Right ventricle myocardium superior (tissue), 1 donor: ENCODE results near the gene KCNJ4. TPM values are rescaled to one million over a fixed set of nuclear protein-coding genes. Genes with fewer than 3 reads are reported as not detected.
"Not testable (repeated sequence)": the region's sequence is repeated elsewhere in the genome, so short reads cannot be mapped to it uniquely, and the experiment has no call there.

Experiments used
- ATAC-seq: fragments of 200-7000 bp; cut with Tn5 transposase; one replicate; pipeline ENCODE4 v1.9.1; 2020; ENCODE audit warnings: mild to moderate bottlenecking; ENCODE audit not compliant: poor library complexity
- DNase-seq: peaks from one replicate; pipeline ENCODE4 v3.0.0-alpha.2; 2020
- intact Hi-C: fragments of 100-400 bp; cut with DNase I; formaldehyde crosslinking; loops from one replicate; pipeline ENCODE4 v1.11.2; 2022
- total RNA-seq: library from RNA; stranded (reverse); fragmentation: NEBNext Ultra II Directional; extraction: Animal tissue kit (Norgen Biotek cat#: 25700); gene quantifications from one replicate; pipeline ENCODE4 v1.2.1, GENCODE V29; 2021
- donor health status: DM: no; HTN: yes; CAD: no; lungs with severe emphysema.

KCNJ4 gene
- total RNA-seq, 1 donor from 2014 or later, result 16.6 TPM

DNA sequence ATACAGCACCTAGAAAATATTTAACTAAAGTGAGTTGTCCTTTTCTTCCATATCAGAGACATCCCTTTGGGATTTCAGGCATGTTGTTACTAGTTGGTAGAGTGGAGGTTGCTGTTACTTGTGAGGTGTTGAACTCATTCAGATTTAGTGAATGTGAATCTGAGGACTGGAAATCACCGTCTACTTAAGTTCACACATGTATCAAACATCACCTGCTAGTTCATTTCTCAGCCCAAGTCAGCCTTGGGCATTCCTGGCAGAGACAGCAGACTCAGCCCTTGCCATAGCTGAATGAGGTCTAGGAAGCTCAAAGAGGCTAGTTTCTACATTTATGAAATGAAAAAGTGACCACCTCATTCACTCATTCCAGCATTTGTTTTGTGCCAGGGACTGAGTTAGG lies 22.6 kb upstream of the KCNJ4 start:
- DNase-seq (no peak), ATAC-seq (no peak)
- intact Hi-C loops, result no loop called here

DNA sequence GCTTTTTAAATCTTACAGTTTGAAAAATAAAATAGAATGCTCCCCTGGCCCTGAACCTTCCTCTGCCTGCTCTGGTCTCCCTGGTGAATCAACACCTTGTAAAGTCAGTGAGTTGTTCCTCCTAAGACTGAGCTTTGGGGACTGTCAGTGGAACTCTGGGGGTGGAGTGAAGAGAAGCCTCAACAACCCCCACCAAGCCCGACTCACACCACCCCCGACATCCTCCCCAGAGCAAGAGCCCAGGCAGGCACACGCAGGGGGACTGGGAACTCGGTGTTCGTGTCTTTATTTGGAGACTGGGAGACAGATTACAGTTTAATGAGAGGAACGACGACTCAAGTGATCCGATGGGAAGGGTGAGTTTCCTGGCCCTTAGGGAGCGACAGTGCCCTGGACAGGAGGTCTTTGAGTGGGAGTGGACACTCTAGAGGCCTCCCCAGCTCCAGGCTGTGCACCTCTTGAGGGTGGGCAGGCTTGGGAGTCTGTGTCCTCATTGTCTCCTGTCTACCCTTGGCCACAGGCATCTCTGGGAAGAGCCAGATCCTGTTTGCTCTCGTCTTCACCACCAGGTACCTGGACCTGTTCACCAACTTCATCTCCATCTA lies 19.1 kb upstream of the KCNJ4 start:
- DNase-seq (no peak), ATAC-seq (no peak)
- intact Hi-C loops, result no loop called here

DNA sequence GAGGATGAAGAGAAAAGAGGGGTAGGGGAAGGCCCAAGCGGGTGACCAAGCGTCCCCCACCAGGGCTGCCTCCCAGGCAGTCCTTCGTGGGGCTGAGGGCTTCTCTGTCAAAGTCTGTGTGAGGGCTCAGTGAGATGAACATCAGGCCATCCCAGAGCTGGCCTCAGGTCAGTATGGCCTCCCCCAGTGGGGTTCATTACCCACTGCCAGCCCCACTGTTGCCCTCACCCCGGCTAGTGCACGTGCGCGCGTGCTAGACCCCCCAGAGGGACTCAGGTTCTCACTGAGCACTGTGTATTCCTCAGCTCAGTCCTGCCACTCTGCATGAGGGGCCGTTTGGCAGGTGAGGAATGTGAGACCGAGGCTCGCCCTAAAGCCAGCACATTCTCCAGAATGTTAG lies 16.2 kb upstream of the KCNJ4 start:
- intact Hi-C loops, result no loop called here
- no peak for DNase-seq
- ATAC-seq, result no peak

DNA sequence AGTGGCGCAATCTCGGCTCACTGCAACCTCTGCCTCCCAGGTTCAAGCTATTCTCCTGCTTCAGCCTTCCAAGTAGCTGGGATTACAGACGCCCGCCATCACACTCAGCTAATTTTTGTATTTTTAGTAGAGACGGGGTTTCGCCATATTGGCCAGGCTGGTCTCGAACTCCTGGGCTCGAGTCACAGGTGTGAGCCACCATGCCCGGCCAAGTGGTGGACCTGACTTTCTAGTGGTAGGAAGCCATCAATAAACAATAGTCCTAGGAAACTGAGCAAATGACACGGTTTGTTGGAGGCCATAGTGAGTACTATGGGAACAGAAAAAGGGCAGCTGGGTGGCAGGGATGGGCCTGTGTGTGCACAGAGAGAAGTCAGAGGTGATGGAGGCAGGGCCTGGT lies 15.2 kb upstream of the KCNJ4 start:
- ATAC-seq, intact Hi-C loops, DNase-seq: not testable (repeated sequence)

DNA sequence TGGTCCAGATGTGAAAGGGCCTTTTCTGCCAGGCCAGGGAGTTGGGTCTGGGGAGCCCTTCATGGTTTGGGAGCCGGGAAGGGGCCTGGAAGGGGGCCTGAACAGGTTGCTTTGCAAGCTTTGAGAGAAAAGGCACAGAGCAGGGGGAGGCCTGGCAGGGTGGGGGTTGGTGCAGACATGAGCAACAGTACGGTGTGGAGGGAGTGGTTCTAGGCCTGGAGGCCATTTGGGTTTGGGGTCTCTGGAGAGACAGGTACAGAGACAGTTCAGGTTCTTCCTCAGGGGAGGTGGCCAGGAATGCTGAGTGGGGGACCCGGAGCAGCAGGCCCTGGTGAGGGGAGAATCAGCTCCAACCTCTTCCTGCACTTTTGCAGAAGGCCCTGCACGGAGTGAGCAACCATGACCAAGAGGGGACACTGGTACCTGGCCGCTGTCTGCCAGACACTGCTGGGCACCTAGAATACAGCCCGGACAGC lies 14.3 kb upstream of the KCNJ4 start:
- DNase-seq (no peak), ATAC-seq (no peak)
- intact Hi-C loops, result no loop called here

DNA sequence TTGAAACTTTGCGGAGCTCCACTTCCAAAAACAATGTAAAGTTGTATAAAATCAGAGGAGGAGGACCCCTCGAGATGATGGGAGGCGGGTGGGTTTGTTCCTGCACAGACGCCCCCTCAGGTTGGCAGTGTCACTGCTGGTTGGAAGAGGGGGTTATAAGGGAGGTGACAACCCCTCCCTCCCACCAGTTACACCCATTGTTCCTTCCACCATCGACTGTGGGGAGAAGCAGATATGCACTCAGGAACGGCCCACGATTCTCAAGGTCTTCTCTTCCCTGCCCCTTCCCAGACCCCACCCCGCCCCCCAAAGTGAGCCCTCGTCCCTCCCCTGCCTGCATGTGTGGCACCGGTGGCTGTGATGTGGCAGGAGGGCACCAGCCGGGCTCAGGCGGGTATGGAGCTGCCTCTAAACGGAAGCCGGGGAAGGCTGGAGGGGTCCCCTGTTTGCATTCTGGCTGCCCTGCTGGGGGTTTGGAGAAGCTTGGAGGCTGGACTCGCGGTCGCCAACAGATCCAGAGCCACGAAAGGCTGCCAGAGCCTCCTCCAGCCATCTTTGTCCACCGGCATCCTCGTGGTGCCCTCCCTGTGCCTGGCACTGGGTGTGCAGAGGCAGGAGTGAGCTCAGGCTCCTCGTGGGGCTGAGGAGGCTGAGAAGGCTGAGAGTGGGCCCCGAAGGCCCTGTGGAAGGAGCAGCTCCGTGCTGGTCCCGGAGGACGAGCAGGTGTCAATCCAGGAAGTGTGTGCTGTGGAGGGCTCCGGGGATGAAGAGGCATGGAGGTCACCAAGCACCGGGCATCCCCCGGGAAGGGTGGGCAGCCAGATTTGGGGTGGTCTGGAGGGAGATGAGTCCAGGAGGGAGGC lies 13.7 kb upstream of the KCNJ4 start:
- intact Hi-C loops, result no loop called here
- DNase-seq (peak; percentile 42), ATAC-seq (no peak)

DNA sequence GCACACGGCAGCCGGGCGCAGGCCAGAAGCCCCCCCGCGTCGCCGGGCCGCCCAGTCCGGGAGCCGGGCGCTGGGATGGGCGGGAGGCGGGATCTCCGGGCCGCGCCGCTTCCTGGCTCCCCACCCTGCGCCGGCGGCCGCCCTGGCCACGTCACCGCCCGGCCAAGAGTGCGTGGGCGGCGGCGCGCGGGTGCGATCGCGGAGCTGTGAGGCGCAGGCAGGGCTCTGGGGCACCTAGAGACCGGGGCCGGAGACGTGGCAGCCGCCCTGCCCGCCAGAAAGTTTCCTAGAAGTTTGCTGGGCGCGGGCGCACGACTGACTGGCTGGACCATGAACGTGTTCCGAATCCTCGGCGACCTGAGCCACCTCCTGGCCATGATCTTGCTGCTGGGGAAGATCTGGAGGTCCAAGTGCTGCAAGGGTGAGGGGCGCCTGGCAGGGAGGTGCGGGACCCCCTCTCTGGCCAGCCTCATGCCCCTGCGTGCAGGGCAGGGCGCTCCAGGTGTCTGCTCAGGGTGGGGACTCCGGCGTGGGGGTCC lies 13.0 kb upstream of the KCNJ4 start, which contains the start of gene KDELR3:
Gene KDELR3, plus strand, starts transcription at position 193 of the 539 bp plus-strand sequence. Its CDS starts 138 bp downstream, at position 331.
- peak; percentile 88 for ATAC-seq
- peak; percentile 82 for DNase-seq
- intact Hi-C loops, result no loop called here

DNA sequence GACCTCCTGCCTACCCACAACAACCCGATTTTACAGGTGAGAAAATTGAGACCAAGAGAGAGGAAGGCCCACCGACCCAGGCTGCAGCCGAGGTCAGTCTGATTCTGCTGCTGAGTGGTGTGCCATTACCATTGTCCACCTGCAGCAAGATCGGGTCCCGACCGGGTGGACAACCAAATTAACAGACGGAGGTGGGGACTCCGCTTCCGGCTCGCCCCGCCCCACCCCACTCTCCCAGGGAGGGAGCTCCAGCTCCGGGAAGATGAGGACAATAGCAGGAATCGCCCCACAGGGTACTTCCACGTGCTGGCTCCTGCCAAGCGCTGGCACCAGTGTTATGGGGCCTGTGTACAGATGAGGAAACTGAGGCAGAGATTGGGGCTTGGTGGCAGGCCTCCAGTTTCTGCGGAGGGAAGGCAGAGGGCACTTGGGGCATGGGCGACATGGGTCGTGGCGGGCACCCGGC lies 12.5 kb upstream of the KCNJ4 start:
- intact Hi-C loops, result no loop called here
- DNase-seq (peak; percentile 44), ATAC-seq (no peak)

DNA sequence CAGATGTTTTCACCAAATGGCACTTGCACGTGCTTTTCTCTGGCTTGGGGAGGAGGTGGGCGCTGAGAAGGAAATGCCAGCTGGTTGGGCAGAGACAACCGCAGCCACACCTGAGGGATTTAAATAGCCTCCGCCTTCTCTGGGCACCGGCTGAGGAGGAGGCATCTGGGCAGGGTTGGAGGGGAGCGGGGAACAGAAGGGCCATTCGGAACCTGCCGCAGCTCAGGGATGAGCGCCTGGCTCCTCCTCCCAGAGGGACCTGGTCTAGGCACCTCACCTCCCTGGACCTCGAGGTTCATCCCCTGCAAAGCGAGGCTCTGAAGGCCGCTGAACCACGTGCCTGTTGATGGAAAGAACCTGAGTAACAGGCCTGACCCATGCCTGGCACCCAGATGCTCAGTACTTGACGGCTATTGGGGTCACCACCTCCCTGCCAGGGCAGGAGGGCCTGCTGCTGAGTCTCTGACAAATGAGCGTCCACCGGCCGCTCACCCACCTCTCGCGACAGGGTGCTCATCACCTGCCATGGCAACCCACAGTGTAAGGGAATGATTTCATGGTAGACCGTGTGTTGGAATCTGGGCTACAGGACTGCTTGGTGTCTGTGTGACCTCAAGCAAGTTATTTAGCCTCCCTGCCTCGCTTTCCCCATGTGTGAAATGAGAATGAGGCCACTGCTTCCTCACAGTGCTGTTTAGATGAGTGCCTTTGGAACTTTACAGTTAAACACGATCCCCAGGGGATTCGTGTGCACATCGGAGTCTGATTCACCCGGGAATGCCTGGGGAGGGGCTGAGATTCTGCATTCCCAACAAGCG lies 10.9 kb upstream of the KCNJ4 start:
- peak; percentile 17 for DNase-seq
- intact Hi-C loops, result no loop called here
- ATAC-seq, result no peak

DNA sequence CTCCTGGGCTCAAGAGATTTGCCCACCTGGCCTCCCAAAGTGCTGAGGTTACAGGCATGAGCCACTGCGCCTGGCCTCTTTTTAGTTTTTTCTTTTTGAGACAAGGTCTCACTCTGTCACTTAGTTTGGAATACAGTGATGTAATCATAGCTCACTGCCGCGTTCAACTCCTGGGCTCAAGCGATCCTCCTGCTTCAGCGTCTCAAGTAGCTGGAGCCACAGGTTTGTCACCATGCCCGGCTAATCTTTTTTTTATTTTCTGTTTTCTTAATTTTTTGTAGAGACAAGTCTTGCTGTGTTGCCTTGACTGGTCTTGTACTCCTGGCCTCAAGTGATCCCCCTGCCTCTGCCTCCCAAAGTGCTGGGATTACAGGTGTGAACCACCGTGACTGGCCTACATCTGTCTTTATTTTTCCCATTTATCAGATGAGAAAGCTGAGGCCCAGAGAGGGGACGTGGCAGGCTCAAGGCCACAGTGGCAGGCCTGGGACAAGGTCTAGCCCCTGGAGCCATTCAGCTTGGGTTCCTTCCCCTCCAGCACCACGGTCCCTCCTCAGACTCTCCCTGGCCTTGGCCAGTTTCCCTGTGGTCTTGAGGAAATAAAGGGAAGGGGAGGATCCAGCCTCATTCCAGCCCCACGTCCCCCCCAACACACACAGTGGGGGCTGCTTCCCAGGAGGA lies 10.1 kb upstream of the KCNJ4 start:
- ATAC-seq (no peak), DNase-seq (no peak)
- intact Hi-C loops, result no loop called here

DNA sequence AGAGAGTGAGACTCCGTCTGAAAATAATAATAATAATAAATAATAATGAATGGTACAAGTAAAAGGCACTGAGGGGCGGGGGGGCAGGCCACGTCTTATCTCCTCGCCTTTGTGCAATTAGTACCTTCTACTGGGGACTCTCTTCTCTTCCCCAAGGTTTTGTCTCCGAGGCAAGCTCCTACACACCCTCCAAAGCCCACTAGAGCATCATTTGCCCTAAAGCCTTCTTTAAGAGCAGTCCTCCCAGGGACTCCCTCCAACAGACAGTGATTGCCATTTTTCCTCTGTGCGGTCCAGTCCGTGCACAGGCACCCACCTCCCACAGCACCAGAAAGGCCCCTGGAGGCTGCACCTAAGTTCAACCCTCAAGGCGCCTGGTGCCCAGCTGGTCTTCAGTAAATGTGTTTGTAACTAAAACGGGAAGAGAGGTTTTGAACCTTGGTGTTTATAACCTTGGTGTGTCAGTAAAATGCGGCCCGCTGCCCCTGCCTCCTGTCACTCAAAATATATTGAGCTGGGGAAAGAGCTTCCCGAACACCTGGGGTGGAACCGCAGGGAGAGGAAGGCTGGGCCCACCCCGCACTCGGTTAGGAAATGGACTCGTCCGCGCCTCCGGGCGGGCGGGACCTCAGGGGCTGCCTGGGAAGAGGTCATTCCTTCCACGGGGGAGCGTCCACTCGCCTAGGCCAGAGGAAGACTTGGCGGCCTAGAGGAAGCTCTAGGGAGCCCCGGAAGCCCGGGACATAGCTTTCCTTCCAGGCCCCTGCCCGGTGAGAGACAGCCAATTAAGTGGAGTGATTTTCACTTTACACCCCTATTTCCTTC lies 8.2 kb upstream of the KCNJ4 start:
- intact Hi-C loops, result no loop called here
- DNase-seq (peak; percentile 74), ATAC-seq (peak; percentile 73)

DNA sequence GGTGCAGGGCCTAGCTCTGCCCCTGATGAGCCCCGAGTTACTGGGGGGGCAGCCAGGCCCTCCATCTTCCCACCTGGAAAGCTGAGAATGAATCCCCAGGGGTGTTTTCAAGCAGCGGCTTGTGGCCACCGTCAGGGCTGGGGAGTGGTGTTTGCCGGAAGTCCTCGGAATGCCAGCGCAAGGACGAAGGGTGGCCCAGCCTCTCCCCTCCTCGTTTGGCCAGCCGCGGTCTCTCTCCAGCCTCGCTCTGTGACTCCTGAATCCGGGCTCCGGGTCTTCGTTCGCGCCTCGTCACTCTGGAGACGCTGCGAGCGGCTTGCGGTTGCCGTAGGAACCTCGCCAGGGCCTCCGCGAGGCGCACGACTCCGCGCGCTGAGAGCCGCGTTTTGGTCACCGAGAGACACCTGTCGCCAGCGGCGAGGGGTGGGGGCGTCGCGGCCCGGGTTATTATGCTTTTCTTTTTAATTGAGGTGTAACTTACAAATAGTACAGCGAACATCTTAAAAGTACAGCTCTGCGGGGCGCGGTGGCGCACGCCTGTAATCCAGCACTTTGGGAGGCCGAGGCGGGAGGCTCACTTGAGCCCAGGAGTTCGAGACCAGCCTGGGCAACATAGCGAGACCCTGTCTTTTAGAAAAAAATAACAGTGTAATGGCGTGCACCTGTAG lies 6.5 kb upstream of the KCNJ4 start:
- intact Hi-C loops, result no loop called here
- peak; percentile 87 for DNase-seq
- peak; percentile 80 for ATAC-seq

DNA sequence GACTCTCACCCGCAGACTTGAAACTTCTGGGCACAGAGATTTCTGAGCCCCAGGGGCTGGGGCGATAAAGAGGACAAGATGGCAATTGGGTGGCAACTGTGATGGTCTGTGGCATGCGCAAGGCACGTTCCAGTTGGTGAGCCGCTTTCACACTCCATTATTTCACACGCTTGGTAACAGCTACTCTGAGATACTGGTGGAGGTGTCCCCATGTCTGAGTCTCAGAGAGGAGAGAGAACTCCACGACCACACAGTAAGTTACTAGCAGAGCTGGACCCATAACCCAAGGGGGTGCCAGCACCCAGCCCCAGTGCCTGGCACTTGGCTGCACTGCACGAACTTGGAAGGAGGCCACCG lies 6.0 kb upstream of the KCNJ4 start:
- ATAC-seq (peak; percentile 5), DNase-seq (no peak)
- intact Hi-C loops, result no loop called here

DNA sequence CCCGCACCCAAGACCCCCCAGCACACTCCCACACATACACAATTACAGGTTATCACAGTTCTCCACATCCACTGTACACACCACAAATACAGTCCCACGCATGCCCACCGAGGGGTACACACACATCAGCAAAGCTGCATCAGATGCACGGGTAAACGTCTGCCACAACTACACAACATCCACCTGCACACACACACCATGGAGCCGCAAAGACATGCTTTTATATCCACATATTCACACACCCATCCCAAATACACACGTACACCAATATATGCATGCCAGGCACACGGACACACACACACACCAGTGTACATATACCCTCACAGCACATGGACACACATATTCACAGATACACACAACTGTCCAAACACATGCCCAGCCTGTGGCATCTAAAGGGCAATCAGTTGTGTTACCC lies 5.4 kb upstream of the KCNJ4 start:
- intact Hi-C loops, result no loop called here
- ATAC-seq (no peak), DNase-seq (peak; percentile 18)

DNA sequence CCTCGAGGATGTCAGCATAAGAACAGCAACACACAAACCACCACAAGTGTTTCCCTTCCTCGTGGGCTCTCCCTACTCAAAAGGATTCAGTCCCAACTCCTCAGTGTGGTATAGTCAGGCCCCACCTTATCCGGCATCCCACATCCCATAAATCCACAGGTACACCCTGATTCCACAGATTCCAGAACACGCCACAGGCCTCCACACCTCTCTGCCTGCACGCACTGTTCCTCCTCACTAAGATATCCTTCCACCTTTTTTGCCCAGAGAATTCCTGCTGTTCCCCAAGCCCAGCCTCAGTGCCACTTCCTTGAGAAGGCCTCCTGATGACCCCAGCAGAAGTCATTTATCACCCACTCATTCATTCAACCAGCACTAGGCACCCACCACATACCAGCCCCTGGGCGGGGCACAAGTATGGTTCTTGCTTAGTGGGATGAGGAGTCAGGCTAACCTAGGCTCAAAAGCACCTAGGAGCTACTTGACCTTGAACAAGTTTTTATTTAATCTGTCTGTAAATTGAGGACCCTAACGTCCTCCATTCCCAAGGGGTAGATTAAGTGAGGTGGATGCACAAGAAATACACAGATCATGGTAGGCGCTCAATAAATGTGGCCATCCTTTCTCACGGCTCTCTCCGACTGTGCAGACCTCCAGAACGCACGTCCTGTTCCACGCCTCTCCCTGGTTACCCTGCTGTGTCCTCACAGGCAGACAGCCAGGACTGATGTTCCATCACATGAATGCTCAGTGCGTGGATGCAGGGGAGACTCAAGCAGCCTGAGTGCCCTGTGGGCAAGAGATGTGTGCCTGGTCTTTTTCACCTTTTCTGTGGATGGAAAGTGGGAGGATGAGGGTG lies 2.1 kb upstream of the KCNJ4 start:
- DNase-seq (no peak), ATAC-seq (peak; percentile 22)
- intact Hi-C loops, result no loop called here

DNA sequence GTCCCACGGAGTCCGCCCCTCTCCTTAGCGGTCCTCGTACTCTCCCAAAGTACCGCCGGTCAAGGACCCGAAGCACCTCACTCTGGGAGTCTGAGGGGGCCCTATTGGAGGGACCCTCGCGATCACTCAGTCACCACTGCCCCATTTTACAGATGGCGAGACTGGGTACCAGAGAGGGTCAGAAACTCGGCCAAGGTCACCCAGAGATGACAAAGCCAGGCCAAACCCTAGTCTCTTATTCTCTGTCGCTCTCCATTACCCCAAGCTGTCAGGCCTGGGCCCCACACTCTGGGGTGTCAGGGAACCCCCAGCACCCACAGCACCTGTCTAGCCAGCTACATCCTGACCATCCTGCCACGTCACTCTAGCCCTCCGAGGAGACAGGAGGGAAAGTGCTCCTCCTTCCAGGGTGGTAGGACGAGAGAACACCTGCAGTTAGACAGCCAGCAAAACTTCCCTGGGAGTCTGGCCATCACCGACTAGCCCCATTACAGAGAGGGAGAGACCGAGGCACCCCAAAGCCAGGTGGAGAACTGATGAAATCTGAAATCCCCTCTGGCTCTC lies 1.4 kb upstream of the KCNJ4 start:
- no peak for DNase-seq
- intact Hi-C loops, result no loop called here
- no peak for ATAC-seq
